RWPE2 (cell line): ENCODE results near the gene SPATA6L.

Source experiments
- ATAC-seq: fragments of 200-7000 bp; cut with Tn5 transposase; 3 replicates; pipeline ENCODE4 v1.9.1; 2021; ENCODE audit warnings: low read depth
- DNase-seq: peaks from one replicate; pipeline ENCODE4 v3.0.0-alpha.2; 2020; ENCODE audit warnings: low spot score
- H3K27ac ChIP-seq: fragments of 450-650 bp; 2 replicates; pipeline ENCODE4 v1.5.1; 2017; ENCODE audit warnings: mild to moderate bottlenecking; ENCODE audit not compliant: poor library complexity, severe bottlenecking
- H3K27me3 ChIP-seq: fragments of 250-450 bp; sonication (Bioruptor Pico); 2 replicates; pipeline ENCODE4 v1.5.1; 2021; ENCODE audit warnings: mild to moderate bottlenecking, moderate library complexity; ENCODE audit not compliant: insufficient read depth, poor library complexity, severe bottlenecking
- H3K36me3 ChIP-seq: fragments of 250-450 bp; sonication (Bioruptor Pico); 2 replicates; pipeline ENCODE4 v1.5.1; 2020; ENCODE audit warnings: low read depth, mild to moderate bottlenecking, moderate library complexity
- H3K4me1 ChIP-seq: fragments of 250-450 bp; sonication (Bioruptor Pico); 2 replicates; pipeline ENCODE4 v1.5.1; 2021; ENCODE audit warnings: mild to moderate bottlenecking, moderate library complexity; ENCODE audit not compliant: insufficient read depth, poor library complexity, severe bottlenecking
- H3K4me3 ChIP-seq: fragments of 250-450 bp; sonication (Bioruptor Pico); 2 replicates; pipeline ENCODE4 v1.5.1; 2021; ENCODE audit warnings: mild to moderate bottlenecking, moderate library complexity; ENCODE audit not compliant: severe bottlenecking
- H3K9me3 ChIP-seq: fragments of 250-450 bp; sonication (Bioruptor Pico); 2 replicates; pipeline ENCODE4 v1.5.1; 2021; ENCODE audit warnings: mild to moderate bottlenecking, moderate library complexity; ENCODE audit not compliant: severe bottlenecking
- CTCF ChIP-seq: fragments of 450-650 bp; IDR thresholded peaks from one replicate; pipeline ENCODE4 v1.5.1; 2017; ENCODE audit warnings: mild to moderate bottlenecking, moderate library complexity; ENCODE audit not compliant: poor library complexity, severe bottlenecking

The SPATA6L gene

GRCh38 chr9:4591123-4591500 is 75.2 kb downstream of the SPATA6L start:
- Histone ChIP-seq H3K36me3 (no peaks in the 10 kb centered on the region), H3K27me3 (no peaks in the 10 kb centered on the region), H3K9me3 (no peaks in the 10 kb centered on the region), H3K4me1 (no peaks in the 10 kb centered on the region), H3K27ac (no peak overlapping the region), H3K4me3 (no peak overlapping the region)
- ATAC-seq = no peak
- no peak for DNase-seq
- no peak for TF ChIP-seq CTCF

- Histone ChIP-seq H3K27me3 (no peaks in the 10 kb centered on the region), H3K9me3 (no peaks in the 10 kb centered on the region), H3K4me3 (no peak overlapping the region), H3K36me3 (no peaks in the 10 kb centered on the region), H3K27ac (no peak overlapping the region), H3K4me1 (no peaks in the 10 kb centered on the region)
- DNase-seq (no peak), ATAC-seq (no peak)
- no peak for TF ChIP-seq CTCF
Observed at GRCh38 chr9:4590430-4591122, 75.7 kb downstream of the SPATA6L start.

GRCh38 chr9:4588721-4589120 is 77.6 kb downstream of the SPATA6L start:
- TF ChIP-seq CTCF = no peak
- no peaks in the 10 kb centered on the region for H3K27me3 ChIP-seq

GRCh38 chr9:4585135-4585534 is 81.1 kb downstream of the SPATA6L start:
- ATAC-seq (no peak), DNase-seq (no peak)
- Histone ChIP-seq H3K36me3 (no peaks in the 10 kb centered on the region), H3K4me1 (no peaks in the 10 kb centered on the region), H3K27me3 (no peaks in the 10 kb centered on the region), H3K4me3 (no peak overlapping the region), H3K27ac (no peak overlapping the region), H3K9me3 (no peaks in the 10 kb centered on the region)
- no peak for TF ChIP-seq CTCF

More at GRCh38 chr9:4588721-4589120, 77.6 kb downstream of the SPATA6L start:
- Histone ChIP-seq H3K4me3 (no peak overlapping the region), H3K27ac (no peak overlapping the region), H3K4me1 (no peaks in the 10 kb centered on the region), H3K36me3 (no peaks in the 10 kb centered on the region), H3K9me3 (no peaks in the 10 kb centered on the region)
- DNase-seq = no peak
- ATAC-seq = no peak

- ATAC-seq (no peak), DNase-seq (no peak)
- Histone ChIP-seq H3K9me3 (no peaks in the 10 kb centered on the region), H3K27ac (no peak overlapping the region), H3K4me1 (no peaks in the 10 kb centered on the region), H3K4me3 (no peak overlapping the region), H3K36me3 (no peaks in the 10 kb centered on the region), H3K27me3 (no peaks in the 10 kb centered on the region)
- TF ChIP-seq CTCF = no peak
Observed at GRCh38 chr9:4584636-4585035, 81.6 kb downstream of the SPATA6L start.
